Muscle of leg (tissue), 11 donors: ENCODE measurements around the gene NFIB. TPM values are rescaled to one million over a fixed set of nuclear protein-coding genes. Genes with fewer than 3 reads are reported as not detected.

Experiments used
- DNase-seq: peaks from one replicate; pipeline ENCODE4 v3.0.0; 2013
- H3K27ac ChIP-seq: one replicate; pipeline ENCODE4 v1.5.1; 2013; ENCODE audit warnings: mild to moderate bottlenecking, low read length, control low read depth
- H3K27me3 ChIP-seq: one replicate; pipeline ENCODE4 v1.6.1; 2013; ENCODE audit warnings: low read length; ENCODE audit not compliant: control insufficient read depth, insufficient read depth
- H3K36me3 ChIP-seq: one replicate; pipeline ENCODE4 v1.6.1; 2013; ENCODE audit warnings: low read length; ENCODE audit not compliant: control insufficient read depth, insufficient read depth
- H3K4me1 ChIP-seq: one replicate; pipeline ENCODE4 v1.6.1; 2013; ENCODE audit warnings: low read length; ENCODE audit not compliant: control insufficient read depth, insufficient read depth
- H3K4me3 ChIP-seq: one replicate; pipeline ENCODE4 v1.5.1; 2013; ENCODE audit warnings: low read length, control low read depth
- H3K9me3 ChIP-seq: replicated peaks from 2 replicates; pipeline ENCODE4 v1.6.1; 2013; ENCODE audit warnings: low read depth, low read length; ENCODE audit not compliant: control insufficient read depth
- WGBS: methylation state at CpG from one replicate; pipeline ENCODE4 v1.1.5; 2013; ENCODE audit warnings: missing lambda C conversion rate; ENCODE audit not compliant: insufficient coverage; 5-methylcytosine and 5-hydroxymethylcytosine counted together
- polyA plus RNA-seq, 8 donors: library from polyadenylated mRNA; unstranded; fragments of 120-200 nt; gene quantifications; one replicate each; pipeline versions ENCODE4 v1.2.1 to v1.2.3, GENCODE V29; 2013; ENCODE audit warnings: inconsistent platforms in 1 of 8, low replicate concordance in 1 of 8; ENCODE audit not compliant: insufficient read length in 8 of 8, insufficient read depth in 1 of 8
- total RNA-seq: library from RNA; stranded (reverse); fragments of 120-200 nt; gene quantifications from one replicate; pipeline ENCODE4 v1.2.4, GENCODE V29; 2013

Gene NFIB
- total and polyA plus RNA-seq, 9 donors: 63.7 to 119 (median 85.8) TPM

- WGBS: 75% methylated on average over 2 of the region's 11 CpGs
- DNase-seq: no peak
- Histone ChIP-seq H3K27me3 (no peaks in the 10 kb centered on the region), H3K4me1 (no peaks in the 10 kb centered on the region), H3K36me3 (peaks cover 27% of the 10 kb centered on the region), H3K27ac (no peak overlapping the region), H3K4me3 (no peak overlapping the region), H3K9me3 (no peaks in the 10 kb centered on the region)
These were observed 182.4 kb downstream of the NFIB start for GRCh38 chr9:14131356-14132088.

DNA sequence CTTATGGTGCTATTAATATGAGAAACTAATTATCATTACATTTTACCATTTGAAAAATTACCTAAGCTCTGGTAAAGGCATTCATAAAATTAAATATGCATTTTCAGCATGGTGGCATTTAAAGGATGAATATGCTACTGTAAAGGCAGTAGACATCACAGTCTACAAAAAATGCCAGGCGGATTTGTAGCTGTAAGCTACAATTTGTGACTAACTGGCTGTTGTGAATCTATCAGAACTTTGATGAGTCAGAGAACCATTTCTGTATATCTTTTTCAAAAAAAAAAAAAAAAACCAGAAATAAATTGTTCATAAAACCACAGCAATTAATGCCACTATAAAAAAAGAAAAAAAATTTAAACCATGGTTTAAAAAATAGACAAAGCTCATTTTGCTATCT is 186.3 kb downstream of the NFIB start:
- Histone ChIP-seq H3K27me3 (no peaks in the 10 kb centered on the region), H3K27ac (no peak overlapping the region), H3K4me3 (no peak overlapping the region), H3K36me3 (peaks cover 38% of the 10 kb centered on the region), H3K9me3 (no peaks in the 10 kb centered on the region), H3K4me1 (no peaks in the 10 kb centered on the region)
- WGBS: 80% methylated on average over 1 of the region's 1 CpG
- no peak for DNase-seq

- Histone ChIP-seq H3K4me3 (no peak overlapping the region), H3K4me1 (no peaks in the 10 kb centered on the region), H3K27me3 (no peaks in the 10 kb centered on the region), H3K9me3 (no peaks in the 10 kb centered on the region), H3K27ac (no peak overlapping the region), H3K36me3 (peaks cover 42% of the 10 kb centered on the region)
- no peak for DNase-seq
- WGBS: no CpG with 5 or more reads among the region's 2 CpGs
These were observed 194.0 kb downstream of the NFIB start for GRCh38 chr9:14119694-14120514.

DNA sequence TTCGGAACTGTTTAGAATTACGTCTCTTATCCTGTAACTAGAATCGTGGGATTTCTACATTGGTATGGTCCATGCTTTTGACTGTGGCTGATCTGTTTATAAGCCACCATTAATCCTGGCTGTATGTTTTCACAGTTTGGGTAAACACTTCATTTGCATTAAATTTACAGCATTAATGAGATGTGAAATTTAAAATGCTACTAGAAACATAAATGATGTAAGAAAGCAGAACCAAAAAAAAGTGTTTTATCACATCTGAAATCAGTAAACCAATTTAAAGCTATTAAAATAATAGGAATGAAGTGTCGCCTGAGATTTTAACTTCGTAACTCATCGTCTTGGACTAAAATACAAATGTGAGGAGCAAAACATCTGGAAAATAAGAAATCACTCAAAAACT is 201.7 kb downstream of the NFIB start:
- no peaks in the 10 kb centered on the region for H3K9me3 ChIP-seq
- peaks cover 37% of the 10 kb centered on the region for H3K36me3 ChIP-seq
- no peak overlapping the region for H3K27ac ChIP-seq
- peaks cover 2% of the 10 kb centered on the region for H3K4me1 ChIP-seq
- no CpG with 5 or more reads among the region's 6 CpGs for WGBS
- no peak overlapping the region for H3K4me3 ChIP-seq
- H3K27me3 ChIP-seq: no peaks in the 10 kb centered on the region
- DNase-seq: no peak

- H3K4me1 ChIP-seq: peaks cover 2% of the 10 kb centered on the region
- DNase-seq: peak; percentile 57
- H3K27ac ChIP-seq: no peak overlapping the region
- no peaks in the 10 kb centered on the region for H3K27me3 ChIP-seq
- WGBS: no CpG with 5 or more reads among the region's 1 CpG
- H3K4me3 ChIP-seq: no peak overlapping the region
- peaks cover 33% of the 10 kb centered on the region for H3K36me3 ChIP-seq
- H3K9me3 ChIP-seq: no peaks in the 10 kb centered on the region
These were observed 202.2 kb downstream of the NFIB start for GRCh38 chr9:14111696-14112095.

DNA sequence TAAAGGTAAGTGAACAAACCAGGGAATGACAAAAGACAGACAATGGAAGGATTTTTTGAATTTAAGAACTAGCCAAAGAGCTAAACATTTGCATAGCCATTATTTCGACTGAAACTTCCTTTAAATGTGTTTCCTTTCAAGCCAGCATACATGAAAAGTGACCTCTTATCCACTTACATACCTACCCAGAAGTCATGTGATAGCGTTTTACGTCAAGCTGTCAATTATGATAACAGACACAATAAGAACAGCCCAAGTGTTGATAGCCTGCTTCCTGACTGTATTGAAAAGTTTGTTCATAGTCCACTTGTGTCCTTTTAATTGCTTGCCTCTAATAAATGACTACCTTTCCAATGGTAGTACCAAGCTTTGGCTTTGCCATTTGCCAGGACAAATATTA is 206.0 kb downstream of the NFIB start:
- Histone ChIP-seq H3K36me3 (peaks cover 12% of the 10 kb centered on the region), H3K4me3 (no peak overlapping the region), H3K27ac (no peak overlapping the region), H3K9me3 (no peaks in the 10 kb centered on the region), H3K27me3 (no peaks in the 10 kb centered on the region), H3K4me1 (peaks cover 2% of the 10 kb centered on the region)
- no CpG with 5 or more reads among the region's 3 CpGs for WGBS
- peak; percentile 39 for DNase-seq

DNA sequence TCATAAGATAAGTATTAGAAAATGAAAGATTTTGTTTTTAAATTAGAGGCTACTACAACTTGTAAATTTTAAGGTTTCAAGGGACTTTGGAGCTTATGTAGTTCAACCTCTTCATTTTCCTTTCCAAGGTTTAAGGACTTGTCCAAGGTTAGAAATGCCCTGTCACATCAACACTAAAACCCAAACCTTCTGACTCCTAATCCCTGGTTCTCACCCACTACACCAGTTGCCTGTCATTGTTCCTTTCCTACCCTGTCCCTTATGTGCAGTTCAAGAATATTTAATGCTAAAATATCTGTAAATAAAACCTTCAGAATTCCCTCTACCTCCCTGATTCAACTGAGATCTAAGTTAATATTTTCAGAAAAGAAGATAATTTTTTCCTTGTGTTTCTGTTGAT is 206.4 kb downstream of the NFIB start:
- Histone ChIP-seq H3K27me3 (no peaks in the 10 kb centered on the region), H3K9me3 (no peaks in the 10 kb centered on the region), H3K4me3 (no peak overlapping the region), H3K36me3 (peaks cover 9% of the 10 kb centered on the region), H3K27ac (no peak overlapping the region), H3K4me1 (peaks cover 2% of the 10 kb centered on the region)
- DNase-seq: no peak

DNA sequence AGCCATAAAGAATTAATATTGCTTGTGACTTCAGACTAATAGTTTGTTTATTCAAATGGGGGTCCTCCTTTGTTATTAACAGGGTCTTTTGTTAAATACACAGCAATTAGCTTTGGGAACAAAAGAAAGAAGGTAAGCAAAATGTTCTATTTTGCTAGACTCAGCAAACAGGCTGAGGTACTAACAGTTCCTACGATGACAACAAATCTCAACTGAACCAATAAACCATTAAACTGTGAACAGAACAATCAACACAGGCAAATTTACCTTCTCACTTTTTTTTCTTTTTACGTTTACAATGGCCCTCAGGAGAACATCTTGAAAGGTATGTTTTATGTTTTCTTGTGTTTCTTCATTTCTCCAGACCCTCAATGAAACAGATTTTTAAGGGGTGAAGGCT is 207.2 kb downstream of the NFIB start:
- no peaks in the 10 kb centered on the region for H3K27me3 ChIP-seq
- no peak overlapping the region for H3K4me3 ChIP-seq
- no peaks in the 10 kb centered on the region for H3K9me3 ChIP-seq
- H3K27ac ChIP-seq: no peak overlapping the region
- no CpG with 5 or more reads among the region's 2 CpGs for WGBS
- DNase-seq: no peak
- peaks cover 7% of the 10 kb centered on the region for H3K36me3 ChIP-seq
- H3K4me1 ChIP-seq: peaks cover under 1% of the 10 kb centered on the region

DNA sequence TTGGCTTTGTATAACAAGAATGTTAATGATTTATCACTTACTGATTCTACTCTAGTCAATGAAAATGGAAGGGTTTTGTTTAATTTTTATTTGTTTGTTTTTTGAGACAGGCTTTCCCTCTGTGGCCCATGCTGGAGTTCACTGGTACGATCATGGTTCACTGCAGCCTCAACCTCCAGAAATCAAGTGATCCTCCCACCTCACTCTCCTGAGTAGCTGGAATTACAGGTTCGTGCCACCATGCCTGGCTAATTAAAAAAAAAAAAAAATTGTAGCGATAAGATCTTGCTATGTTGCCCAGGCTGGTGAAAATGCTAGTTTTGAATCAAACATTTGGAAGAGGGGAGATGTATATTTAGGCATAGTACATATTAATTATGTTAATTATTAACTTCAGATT is 209.4 kb downstream of the NFIB start:
- Histone ChIP-seq H3K4me1 (peaks cover 4% of the 10 kb centered on the region), H3K9me3 (no peaks in the 10 kb centered on the region), H3K4me3 (no peak overlapping the region), H3K27me3 (no peaks in the 10 kb centered on the region), H3K36me3 (peaks cover 10% of the 10 kb centered on the region), H3K27ac (no peak overlapping the region)
- WGBS: no CpG with 5 or more reads among the region's 3 CpGs
- no peak for DNase-seq

DNA sequence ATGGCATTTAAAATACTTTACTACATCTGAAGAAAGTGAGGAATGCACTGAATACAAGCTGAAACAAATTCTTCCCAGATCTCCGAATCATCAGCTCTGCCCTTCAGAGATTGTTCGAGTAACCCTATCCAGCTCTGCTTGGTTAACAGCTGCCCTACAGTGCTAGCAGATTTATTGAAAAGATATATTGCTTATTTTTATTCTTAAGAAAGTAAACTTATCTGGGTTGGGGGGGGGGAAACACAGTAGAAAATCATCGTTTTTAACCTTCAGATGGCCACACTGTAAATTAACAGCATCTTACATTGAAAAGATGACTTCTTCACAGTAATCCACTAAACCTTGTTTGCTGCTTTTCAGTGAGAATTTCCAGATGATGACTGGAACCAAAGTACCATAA is 210.8 kb downstream of the NFIB start:
- H3K9me3 ChIP-seq: no peaks in the 10 kb centered on the region
- H3K27ac ChIP-seq: peak overlapping the region; percentile 72
- H3K36me3 ChIP-seq: peaks cover 5% of the 10 kb centered on the region
- H3K4me1 ChIP-seq: peaks cover 9% of the 10 kb centered on the region
- DNase-seq: peak; percentile 68
- no peaks in the 10 kb centered on the region for H3K27me3 ChIP-seq
- WGBS: no CpG with 5 or more reads among the region's 3 CpGs
- no peak overlapping the region for H3K4me3 ChIP-seq
